HUDEP-2 (cell line): ENCODE measurements around the gene ARHGAP30.
A peak's percentile ranks its signal among the peaks of the same experiment; 100 is the strongest.
"Not testable (repeated sequence)": the region's sequence is repeated elsewhere in the genome, so short reads cannot be mapped to it uniquely, and the experiment has no call there.

Source experiments
- DNase-seq, 76 experiments: peaks; one replicate each; lab custom pipeline; 2025; ENCODE audit not compliant: unreplicated experiment in 76 of 76; lab: John Stamatoyannopoulos, UW

ARHGAP30 gene

GRCh38 chr1:161045736-161046604 is 23.7 kb downstream of the ARHGAP30 start, which contains the start of gene USF1:
TSS of gene USF1 (minus strand) at chr1:161045977. CDS start at chr1:161043275, 2,702 bp downstream.
- DNase-seq, result peak in 75 of 76 experiments; percentile 14 to 95 (median 87)

GRCh38 chr1:161044908-161045735 is 24.6 kb downstream of the ARHGAP30 start:
- peak in 67 of 76 experiments; percentile 13 to 74 (median 49) for DNase-seq

GRCh38 chr1:161044535-161044907 is 25.2 kb downstream of the ARHGAP30 start:
- no peak for DNase-seq

- DNase-seq, result no peak
Observed at GRCh38 chr1:161039546-161039945, 30.1 kb downstream of the ARHGAP30 start.

GRCh38 chr1:161039154-161039545 is 30.5 kb downstream of the ARHGAP30 start:
- DNase-seq, result no peak

GRCh38 chr1:161038523-161039153 is 31.1 kb downstream of the ARHGAP30 start, which contains the start of gene TSTD1:
TSS of gene TSTD1 (minus strand) at chr1:161038964. CDS start at chr1:161038889, 75 bp downstream.
- peak in 67 of 76 experiments; percentile 3 to 79 (median 53) for DNase-seq

- no peak for DNase-seq
Observed at GRCh38 chr1:161037661-161038522, 31.8 kb downstream of the ARHGAP30 start.

- DNase-seq, result no peak
Observed at GRCh38 chr1:161033751-161034150, 35.9 kb downstream of the ARHGAP30 start.

- DNase-seq, result no peak
Observed at GRCh38 chr1:161032409-161032808, 37.3 kb downstream of the ARHGAP30 start.

GRCh38 chr1:161031874-161032273 is 37.8 kb downstream of the ARHGAP30 start:
- no peak for DNase-seq

- DNase-seq, result not testable (repeated sequence)
Observed at GRCh38 chr1:161029466-161029865, 40.2 kb downstream of the ARHGAP30 start.

GRCh38 chr1:161026954-161027353 is 42.7 kb downstream of the ARHGAP30 start:
- DNase-seq, result not testable (repeated sequence)

- not testable (repeated sequence) for DNase-seq
Observed at GRCh38 chr1:161022432-161022831, 47.3 kb downstream of the ARHGAP30 start.

GRCh38 chr1:161021970-161022353 is 47.7 kb downstream of the ARHGAP30 start:
- no peak for DNase-seq

GRCh38 chr1:161021165-161021969 is 48.3 kb downstream of the ARHGAP30 start:
- peak in 72 of 76 experiments; percentile 31 to 90 (median 74) for DNase-seq

- DNase-seq, result peak in 69 of 76 experiments; percentile 15 to 90 (median 64)
Observed at GRCh38 chr1:161020509-161021164, 49.1 kb downstream of the ARHGAP30 start, which contains the start of gene F11R. TSS of gene F11R (minus strand) at chr1:161021152. CDS start at chr1:161021073, 79 bp downstream.

GRCh38 chr1:161019751-161020495 is 49.8 kb downstream of the ARHGAP30 start:
- peak in 9 of 76 experiments; percentile 10 to 32 (median 15) for DNase-seq
